GM19467 (cell line): Measurements from ENCODE around the gene NR2F6.

ENCODE experiments used
- ATAC-seq: cut with Tn5 transposase; IDR thresholded peaks from one replicate; pipeline ENCODE4 v1.9.1; 2021; ENCODE audit warnings: mild to moderate bottlenecking, moderate library complexity; ENCODE audit not compliant: unreplicated experiment

Gene NR2F6

DNA sequence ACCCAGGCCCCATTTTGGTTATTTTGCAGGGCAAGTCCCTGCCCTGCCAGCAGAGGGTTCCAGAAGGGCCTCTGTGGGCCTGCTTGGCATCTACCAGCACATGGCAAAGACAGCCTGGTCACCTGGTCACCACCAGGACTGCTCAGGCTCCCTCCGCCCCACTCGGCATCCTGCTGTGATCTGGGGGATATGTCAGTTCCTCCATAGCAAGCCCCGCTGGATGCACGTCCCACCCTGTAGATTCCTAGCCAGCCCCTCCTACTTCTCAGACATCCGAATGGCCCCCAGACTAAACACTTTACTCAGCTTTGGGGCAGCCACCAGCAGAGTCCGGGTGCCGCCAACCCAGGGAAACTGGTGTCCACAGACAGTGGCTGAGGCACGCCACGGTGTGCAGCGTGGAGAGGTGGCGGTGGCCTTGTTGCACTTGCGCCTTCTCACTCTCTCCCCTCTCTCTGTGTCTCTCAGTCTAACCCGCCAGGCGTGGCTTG lies 62.4 kb downstream of the NR2F6 start:
- no peak for ATAC-seq
